Activated T-helper 1 cell treated with anti-CD3 and anti-CD28 coated beads, Interleukin-2, amount 50 U/mL, for 16 hours (primary cell): Measurements from ENCODE around the gene EYS.
"Not testable (repeated sequence)": the region's sequence is repeated elsewhere in the genome, so short reads cannot be mapped to it uniquely, and the experiment has no call there.

ENCODE experiments used
- DNase-seq, 2 donors: peaks; one replicate each; pipeline ENCODE4 v3.0.0-alpha.2; 2020; ENCODE audit warnings: low read depth in 1 of 2, low spot score in 1 of 2

EYS gene

GRCh38 chr6:65113581-65113980 is 593.4 kb downstream of the EYS start:
- DNase-seq = no peak

- no peak for DNase-seq
Observed at GRCh38 chr6:65112435-65112834, 594.6 kb downstream of the EYS start.

GRCh38 chr6:65110031-65110430 is 597.0 kb downstream of the EYS start:
- DNase-seq = no peak

GRCh38 chr6:65098349-65098748 is 608.7 kb downstream of the EYS start:
- no peak for DNase-seq

GRCh38 chr6:65091561-65091960 is 615.5 kb downstream of the EYS start:
- no peak for DNase-seq

- DNase-seq = no peak
Observed at GRCh38 chr6:65088575-65088974, 618.5 kb downstream of the EYS start.

GRCh38 chr6:65081756-65082155 is 625.3 kb downstream of the EYS start:
- DNase-seq = no peak

- DNase-seq = no peak
Observed at GRCh38 chr6:65075705-65076230, 631.3 kb downstream of the EYS start.

GRCh38 chr6:65072500-65072899 is 634.5 kb downstream of the EYS start:
- no peak for DNase-seq

GRCh38 chr6:65071480-65071879 is 635.5 kb downstream of the EYS start:
- no peak for DNase-seq

- DNase-seq = no peak
Observed at GRCh38 chr6:65064844-65065243, 642.2 kb downstream of the EYS start.

GRCh38 chr6:65059568-65059967 is 647.5 kb downstream of the EYS start:
- no peak for DNase-seq

GRCh38 chr6:65055545-65055944 is 651.5 kb downstream of the EYS start:
- no peak for DNase-seq

GRCh38 chr6:65052626-65053025 is 654.4 kb downstream of the EYS start:
- DNase-seq = no peak

GRCh38 chr6:65045801-65046200 is 661.2 kb downstream of the EYS start:
- DNase-seq = no peak

GRCh38 chr6:65014006-65014405 is 693.0 kb downstream of the EYS start:
- DNase-seq = no peak

- DNase-seq = no peak
Observed at GRCh38 chr6:65006788-65007187, 700.2 kb downstream of the EYS start.

GRCh38 chr6:65004283-65004682 is 702.7 kb downstream of the EYS start:
- no peak for DNase-seq

- DNase-seq = not testable (repeated sequence)
Observed at GRCh38 chr6:65002882-65003281, 704.1 kb downstream of the EYS start.

- DNase-seq = no peak
Observed at GRCh38 chr6:65000815-65001214, 706.2 kb downstream of the EYS start.

- no peak for DNase-seq
Observed at GRCh38 chr6:64998204-64998603, 708.8 kb downstream of the EYS start.

- DNase-seq = no peak
Observed at GRCh38 chr6:64996301-64996700, 710.7 kb downstream of the EYS start.

GRCh38 chr6:64990652-64991304 is 716.2 kb downstream of the EYS start:
- DNase-seq = no peak
